Cerebellar cortex (tissue), 1 donor: ENCODE measurements around the gene ZDHHC8.
"Not testable (repeated sequence)": the region's sequence is repeated elsewhere in the genome, so short reads cannot be mapped to it uniquely, and the experiment has no call there.

Experiments used
- DNase-seq: peaks from one replicate; pipeline ENCODE4 v3.0.0-alpha.2; 2015; ENCODE audit warnings: low spot score

The ZDHHC8 gene

GRCh38 chr22:20145206-20145831 is 13.7 kb downstream of the ZDHHC8 start:
- DNase-seq, result no peak

GRCh38 chr22:20145832-20146223 is 14.2 kb downstream of the ZDHHC8 start:
- no peak for DNase-seq

GRCh38 chr22:20146777-20147176 is 15.2 kb downstream of the ZDHHC8 start:
- DNase-seq, result no peak

GRCh38 chr22:20147237-20147988 is 15.8 kb downstream of the ZDHHC8 start:
- DNase-seq, result no peak

GRCh38 chr22:20148414-20148813 is 16.8 kb downstream of the ZDHHC8 start:
- DNase-seq, result no peak

GRCh38 chr22:20149257-20150250 is 17.9 kb downstream of the ZDHHC8 start:
- DNase-seq, result no peak

GRCh38 chr22:20150381-20151275 is 19.0 kb downstream of the ZDHHC8 start, which contains the start of gene CCDC188:
CCDC188 (minus strand) TSS chr22:20151055; CDS start chr22:20150986, 69 bp downstream.
- no peak for DNase-seq

- DNase-seq, result no peak
Measured at GRCh38 chr22:20151276-20151588, 19.6 kb downstream of the ZDHHC8 start.

- no peak for DNase-seq
Measured at GRCh38 chr22:20152464-20152890, 20.9 kb downstream of the ZDHHC8 start.

GRCh38 chr22:20153945-20154344 is 22.3 kb downstream of the ZDHHC8 start:
- DNase-seq, result peak; percentile 45

- DNase-seq, result no peak
Measured at GRCh38 chr22:20154602-20155187, 23.1 kb downstream of the ZDHHC8 start.

- DNase-seq, result peak; percentile 83
Measured at GRCh38 chr22:20155330-20156041, 23.9 kb downstream of the ZDHHC8 start.

- no peak for DNase-seq
Measured at GRCh38 chr22:20156042-20156389, 24.4 kb downstream of the ZDHHC8 start.

- peak; percentile 91 for DNase-seq
Measured at GRCh38 chr22:20156611-20157429, 25.2 kb downstream of the ZDHHC8 start.

- no peak for DNase-seq
Measured at GRCh38 chr22:20157430-20158183, 26.0 kb downstream of the ZDHHC8 start.

- DNase-seq, result no peak
Measured at GRCh38 chr22:20158391-20159036, 26.9 kb downstream of the ZDHHC8 start.

- DNase-seq, result no peak
Measured at GRCh38 chr22:20159076-20159475, 27.5 kb downstream of the ZDHHC8 start.

GRCh38 chr22:20159531-20159930 is 27.9 kb downstream of the ZDHHC8 start:
- DNase-seq, result not testable (repeated sequence)
